Central memory CD8-positive, alpha-beta T cell (primary cell): ENCODE measurements around the gene NPIPA8.
"Not testable (repeated sequence)": the region's sequence is repeated elsewhere in the genome, so short reads cannot be mapped to it uniquely, and the experiment has no call there.

Experiments used
- ATAC-seq: fragments of 150-1000 bp; cut with Tn5 transposase; replicated peaks from 2 replicates; pipeline ENCODE4 v1.10.0; 2022; ENCODE audit warnings: mild to moderate bottlenecking, moderate FRiP score, moderate number of reproducible peaks; ENCODE audit not compliant: poor library complexity, severe bottlenecking; ENCODE audit errors: extremely low read depth
- DNase-seq, 2 donors: peaks; one replicate each; pipeline ENCODE4 v3.0.0; 2021; ENCODE audit warnings: low spot score in 2 of 2
- H3K27ac Mint-ChIP-seq: one replicate; pipeline ENCODE4 v1.8.0; 2022; ENCODE audit warnings: low read depth, mild to moderate bottlenecking, moderate library complexity, mixed read lengths
- H3K27me3 Mint-ChIP-seq: one replicate; pipeline ENCODE4 v1.8.0; 2022; ENCODE audit warnings: mixed read lengths
- H3K36me3 Mint-ChIP-seq: one replicate; pipeline ENCODE4 v1.8.0; 2022; ENCODE audit warnings: mild to moderate bottlenecking, moderate library complexity, mixed read lengths; ENCODE audit not compliant: insufficient read depth
- H3K4me1 Mint-ChIP-seq: one replicate; pipeline ENCODE4 v1.8.0; 2022; ENCODE audit warnings: mixed read lengths
- H3K4me3 Mint-ChIP-seq: one replicate; pipeline ENCODE4 v1.8.0; 2022; ENCODE audit warnings: mild to moderate bottlenecking, moderate library complexity, mixed read lengths
- H3K9me3 Mint-ChIP-seq: one replicate; pipeline ENCODE4 v1.8.0; 2022; ENCODE audit warnings: mixed read lengths

Gene NPIPA8

DNA sequence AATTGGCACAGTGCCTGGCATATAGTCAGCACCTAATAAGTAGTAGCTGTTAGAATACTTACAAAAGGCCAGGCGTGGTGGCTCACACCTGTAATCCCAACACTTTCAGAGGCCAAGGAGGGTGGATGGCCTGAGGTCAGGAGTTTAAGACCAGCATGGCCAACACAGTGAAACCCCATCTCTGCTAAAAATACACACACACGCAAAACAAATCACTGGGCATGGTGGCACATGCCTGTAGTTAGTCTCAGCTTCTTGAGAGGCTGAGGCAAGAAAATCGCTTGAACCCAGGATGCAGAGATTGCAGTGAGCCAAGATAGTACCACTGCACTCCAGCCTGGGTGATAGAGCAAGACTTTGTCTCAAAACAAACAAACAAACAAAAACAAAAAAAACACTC is 29.3 kb downstream of the NPIPA8 start:
- not testable (repeated sequence) for H3K4me3 Mint-ChIP-seq, H3K27ac Mint-ChIP-seq, H3K27me3 Mint-ChIP-seq, H3K36me3 Mint-ChIP-seq, ATAC-seq, DNase-seq, H3K9me3 Mint-ChIP-seq, H3K4me1 Mint-ChIP-seq

DNA sequence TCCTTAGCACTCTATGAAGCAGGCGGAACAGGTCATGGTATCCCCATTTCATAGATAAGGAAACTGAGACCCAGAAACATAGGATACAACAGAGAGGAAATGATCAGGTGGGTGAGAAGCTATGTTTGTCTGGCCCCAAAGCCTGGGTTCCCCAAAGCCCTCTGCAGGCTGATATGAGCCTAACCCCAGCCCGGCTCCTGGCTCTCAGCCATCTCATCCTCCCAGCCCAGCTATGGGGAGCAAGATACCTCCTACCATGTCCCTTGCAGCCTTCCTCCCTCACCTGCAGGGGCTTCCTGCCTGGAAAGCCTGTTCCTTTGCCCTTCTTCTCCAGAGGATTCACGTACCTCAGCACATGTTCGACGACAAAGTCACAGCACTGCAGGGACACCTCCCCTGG is 30.5 kb downstream of the NPIPA8 start:
- not testable (repeated sequence) for H3K9me3 Mint-ChIP-seq, H3K36me3 Mint-ChIP-seq, H3K4me1 Mint-ChIP-seq, DNase-seq, H3K27ac Mint-ChIP-seq, H3K27me3 Mint-ChIP-seq, ATAC-seq, H3K4me3 Mint-ChIP-seq

- H3K9me3 Mint-ChIP-seq, H3K36me3 Mint-ChIP-seq, H3K4me3 Mint-ChIP-seq, ATAC-seq, H3K27ac Mint-ChIP-seq, H3K4me1 Mint-ChIP-seq, DNase-seq, H3K27me3 Mint-ChIP-seq: not testable (repeated sequence)
Observed at GRCh38 chr16:18303059-18303706, 33.4 kb downstream of the NPIPA8 start.

DNA sequence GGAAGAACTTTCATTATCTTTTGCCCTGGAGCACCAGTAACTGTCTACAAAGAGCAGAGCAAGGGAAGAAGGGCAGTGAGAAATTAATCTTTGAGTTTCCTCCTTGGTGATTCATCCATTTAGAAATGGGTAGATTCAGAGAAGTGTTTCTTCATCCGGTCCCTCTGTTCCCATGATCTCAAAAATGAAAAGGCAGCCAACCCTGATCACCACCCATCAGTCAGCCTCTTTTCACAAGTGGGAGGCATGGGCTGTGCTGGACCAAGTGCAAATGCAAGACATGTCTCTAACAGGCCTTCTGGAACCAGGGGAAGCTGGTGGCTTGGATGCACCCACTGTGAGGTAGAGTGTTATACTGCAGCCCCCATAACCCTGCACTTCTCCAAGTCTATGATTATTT is 38.8 kb downstream of the NPIPA8 start:
- H3K4me1 Mint-ChIP-seq, H3K9me3 Mint-ChIP-seq, H3K36me3 Mint-ChIP-seq, H3K27ac Mint-ChIP-seq, H3K4me3 Mint-ChIP-seq, ATAC-seq, DNase-seq, H3K27me3 Mint-ChIP-seq: not testable (repeated sequence)

- ATAC-seq, DNase-seq, H3K9me3 Mint-ChIP-seq, H3K27me3 Mint-ChIP-seq, H3K4me3 Mint-ChIP-seq, H3K36me3 Mint-ChIP-seq, H3K4me1 Mint-ChIP-seq, H3K27ac Mint-ChIP-seq: not testable (repeated sequence)
Observed at GRCh38 chr16:18296931-18297330, 39.6 kb downstream of the NPIPA8 start.

- DNase-seq, H3K4me1 Mint-ChIP-seq, H3K36me3 Mint-ChIP-seq, H3K27ac Mint-ChIP-seq, H3K9me3 Mint-ChIP-seq, H3K4me3 Mint-ChIP-seq, H3K27me3 Mint-ChIP-seq, ATAC-seq: not testable (repeated sequence)
Observed at GRCh38 chr16:18294371-18294770, 42.2 kb downstream of the NPIPA8 start.

- H3K4me1 Mint-ChIP-seq, H3K27me3 Mint-ChIP-seq, DNase-seq, H3K9me3 Mint-ChIP-seq, H3K27ac Mint-ChIP-seq, H3K36me3 Mint-ChIP-seq, H3K4me3 Mint-ChIP-seq, ATAC-seq: not testable (repeated sequence)
Observed at GRCh38 chr16:18293337-18293956, 43.1 kb downstream of the NPIPA8 start.

DNA sequence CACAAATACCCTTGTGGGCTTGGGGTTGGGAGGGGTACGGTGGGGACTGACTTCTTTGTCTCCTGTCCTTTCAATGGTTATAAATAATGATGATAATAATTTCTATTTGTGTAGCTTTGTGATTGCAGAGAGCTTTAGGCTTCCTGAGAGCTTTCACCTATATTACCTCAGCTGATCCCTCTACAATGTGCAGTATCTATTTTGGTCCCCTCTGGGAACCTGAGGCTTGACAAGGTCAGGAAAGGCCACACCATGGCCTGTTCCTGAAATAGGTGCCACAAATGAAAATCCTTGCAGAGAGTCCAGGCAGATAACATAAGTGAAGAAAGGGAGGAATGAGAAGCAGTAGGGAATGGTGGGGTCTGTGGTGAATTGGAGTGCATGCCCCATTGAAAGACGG is 45.6 kb downstream of the NPIPA8 start:
- H3K9me3 Mint-ChIP-seq, H3K4me3 Mint-ChIP-seq, H3K4me1 Mint-ChIP-seq, DNase-seq, ATAC-seq, H3K27me3 Mint-ChIP-seq, H3K36me3 Mint-ChIP-seq, H3K27ac Mint-ChIP-seq: not testable (repeated sequence)

DNA sequence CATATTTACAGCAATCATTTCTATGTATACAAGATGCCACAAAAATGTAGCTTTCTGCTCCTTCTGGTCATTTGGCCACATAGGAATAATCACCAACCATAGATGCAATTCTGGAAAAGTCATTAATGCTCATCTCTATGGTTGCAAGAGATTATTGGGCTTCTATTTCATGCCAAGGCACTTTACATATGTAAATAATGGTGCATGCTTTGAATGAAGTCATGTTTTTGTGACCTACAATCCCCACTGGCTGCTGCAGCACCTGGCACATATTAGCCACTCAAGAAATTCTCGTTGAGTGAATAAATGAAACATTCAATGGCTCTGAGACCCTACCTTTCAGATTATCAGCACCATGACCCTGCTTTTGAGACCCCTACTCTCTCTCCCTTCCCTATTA is 50.2 kb downstream of the NPIPA8 start:
- not testable (repeated sequence) for H3K36me3 Mint-ChIP-seq, ATAC-seq, DNase-seq, H3K4me1 Mint-ChIP-seq, H3K9me3 Mint-ChIP-seq, H3K4me3 Mint-ChIP-seq, H3K27ac Mint-ChIP-seq, H3K27me3 Mint-ChIP-seq

- not testable (repeated sequence) for H3K27me3 Mint-ChIP-seq, H3K36me3 Mint-ChIP-seq, H3K4me1 Mint-ChIP-seq, DNase-seq, H3K4me3 Mint-ChIP-seq, H3K27ac Mint-ChIP-seq, ATAC-seq, H3K9me3 Mint-ChIP-seq
Observed at GRCh38 chr16:18280319-18280718, 56.2 kb downstream of the NPIPA8 start.

GRCh38 chr16:18276756-18277155 is 59.8 kb downstream of the NPIPA8 start:
- H3K9me3 Mint-ChIP-seq, H3K27ac Mint-ChIP-seq, H3K4me1 Mint-ChIP-seq, ATAC-seq, DNase-seq, H3K36me3 Mint-ChIP-seq, H3K27me3 Mint-ChIP-seq, H3K4me3 Mint-ChIP-seq: not testable (repeated sequence)

DNA sequence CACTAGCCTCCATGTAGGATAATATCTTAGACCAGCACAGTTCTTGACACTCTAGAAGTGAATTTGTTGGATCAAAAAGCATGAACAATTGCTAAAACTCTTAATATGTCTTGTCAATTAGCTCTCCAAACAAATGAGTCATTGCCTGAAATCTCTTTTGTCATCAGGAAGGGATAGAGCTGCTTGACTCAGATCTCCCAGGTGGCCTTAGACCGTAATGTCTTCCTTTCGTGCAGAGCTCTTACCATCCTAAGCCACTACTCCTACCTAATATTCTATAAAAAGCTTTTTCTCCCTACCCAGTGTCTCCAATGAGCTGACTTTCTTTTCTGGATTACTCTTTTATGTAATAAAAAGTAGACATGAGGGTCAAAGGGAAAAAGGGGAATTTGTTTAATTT is 66.4 kb downstream of the NPIPA8 start:
- not testable (repeated sequence) for H3K36me3 Mint-ChIP-seq, DNase-seq, H3K9me3 Mint-ChIP-seq, H3K27me3 Mint-ChIP-seq, H3K4me1 Mint-ChIP-seq, H3K27ac Mint-ChIP-seq, ATAC-seq, H3K4me3 Mint-ChIP-seq
